HG03565 (cell line): ENCODE results near the gene EEF2K.
"Not testable (repeated sequence)": the region's sequence is repeated elsewhere in the genome, so short reads cannot be mapped to it uniquely, and the experiment has no call there.

Source experiments
- ATAC-seq: cut with Tn5 transposase; IDR thresholded peaks from one replicate; pipeline ENCODE4 v1.9.1; 2021; ENCODE audit warnings: mild to moderate bottlenecking, moderate library complexity; ENCODE audit not compliant: unreplicated experiment

The EEF2K gene

DNA sequence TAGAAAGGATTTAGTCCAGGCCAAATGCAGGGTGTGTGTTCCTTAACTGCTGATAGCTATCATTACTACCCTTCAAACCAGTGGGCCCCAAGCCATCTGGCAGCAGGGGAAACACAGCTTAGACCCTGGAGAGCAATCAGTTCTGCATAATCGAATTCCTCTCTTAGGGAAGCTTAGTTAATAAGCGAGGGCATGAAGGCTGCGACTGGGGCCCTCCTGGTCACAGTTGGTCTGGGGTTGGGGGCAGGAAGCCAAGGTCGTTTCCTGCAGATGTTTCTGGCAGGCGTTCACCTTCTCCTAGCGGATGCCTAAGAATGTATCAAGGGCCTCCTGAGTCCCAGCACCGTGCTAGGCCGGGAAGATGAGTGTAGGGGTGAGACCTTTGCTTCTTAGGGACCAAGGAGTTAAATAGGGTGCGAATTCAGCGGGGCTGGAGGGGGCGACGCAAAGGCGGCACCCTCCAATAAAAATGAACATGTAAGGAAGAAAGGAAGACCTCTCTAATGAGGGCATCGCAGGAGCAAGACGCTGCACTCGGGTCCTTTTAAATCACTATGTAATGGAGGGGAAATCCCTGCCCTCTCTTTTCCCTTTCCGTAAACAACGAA lies 16.5 kb upstream of the EEF2K start:
- no peak for ATAC-seq

GRCh38 chr16:22190081-22190775 lies 15.8 kb upstream of the EEF2K start:
- peak; percentile 42 for ATAC-seq

GRCh38 chr16:22190776-22191531 lies 15.1 kb upstream of the EEF2K start:
- peak; percentile 26 for ATAC-seq

- ATAC-seq, result no peak
Measured at GRCh38 chr16:22191532-22192260, 14.4 kb upstream of the EEF2K start.

DNA sequence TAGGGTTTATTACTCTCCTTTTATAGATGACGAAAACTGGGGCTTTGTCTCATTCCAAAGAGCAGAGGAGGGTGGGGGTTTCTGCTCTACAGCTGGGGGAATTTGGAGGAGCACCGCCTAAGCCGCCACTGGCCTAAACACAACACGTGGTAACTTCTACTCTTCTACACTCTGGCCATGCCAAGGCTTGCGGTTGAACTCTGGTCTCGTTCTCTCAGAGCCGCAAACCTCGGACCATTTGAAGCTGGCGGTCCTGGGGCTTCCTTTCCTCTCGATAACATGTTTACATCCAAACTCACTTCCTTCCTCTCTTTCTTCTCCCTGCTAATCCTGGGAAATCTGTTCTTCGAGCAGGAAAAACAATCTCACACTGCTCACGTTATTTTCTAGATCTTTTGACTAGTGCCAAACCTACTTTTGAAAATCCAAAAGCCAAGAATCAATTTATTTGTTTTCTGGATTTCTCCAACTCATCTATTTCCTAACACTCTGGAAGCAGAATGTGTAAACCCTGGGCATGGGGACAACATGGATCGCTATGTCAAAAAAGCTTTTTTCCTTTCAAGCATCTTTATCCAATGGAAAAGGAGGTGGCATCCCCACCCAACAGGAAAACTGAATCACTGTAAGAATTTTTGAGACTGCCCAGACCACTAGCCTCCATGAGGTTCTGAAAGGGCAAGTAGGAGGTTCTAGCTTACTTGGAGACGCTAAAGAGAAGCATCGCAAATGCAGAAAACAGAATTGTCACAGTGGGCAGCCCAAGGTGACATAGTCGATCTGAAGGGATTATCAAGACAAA lies 13.6 kb upstream of the EEF2K start:
- peak; percentile 19 for ATAC-seq

- ATAC-seq, result no peak
Measured at GRCh38 chr16:22193063-22193411, 13.0 kb upstream of the EEF2K start.

DNA sequence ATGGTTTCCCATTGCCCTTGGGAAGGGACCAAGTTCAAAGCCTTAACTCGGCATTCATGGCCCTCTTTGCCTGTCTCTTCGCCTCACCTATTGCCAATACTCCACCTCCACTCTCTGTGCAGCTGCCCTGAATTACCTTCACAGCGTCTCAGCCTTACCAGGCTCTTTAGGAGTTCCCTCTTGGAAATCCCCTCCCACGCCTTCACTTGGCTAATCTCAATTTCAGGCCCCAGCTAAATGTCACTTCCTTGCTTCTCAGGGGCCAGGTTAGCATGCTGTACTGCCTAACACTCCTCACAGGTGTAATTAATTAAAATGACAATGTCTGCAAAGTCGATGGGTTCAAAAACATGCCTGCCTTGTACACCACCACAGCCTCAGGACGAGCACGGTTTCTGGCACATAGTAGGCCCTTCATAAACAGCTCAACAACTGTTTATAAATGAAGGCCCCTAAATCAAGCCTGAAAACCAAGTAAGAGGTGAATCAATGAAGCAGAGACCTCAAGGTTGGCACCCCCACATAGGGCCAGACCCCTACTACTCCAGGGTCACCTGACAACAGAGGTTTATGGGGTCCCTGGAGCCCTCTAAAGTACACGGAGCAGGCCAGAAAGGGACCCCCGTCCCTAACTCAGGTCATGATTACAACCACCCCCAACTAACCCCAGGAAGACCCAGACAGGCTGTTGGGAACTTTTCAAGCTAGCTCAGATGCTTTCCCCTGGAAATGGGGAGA lies 11.2 kb upstream of the EEF2K start:
- no peak for ATAC-seq

DNA sequence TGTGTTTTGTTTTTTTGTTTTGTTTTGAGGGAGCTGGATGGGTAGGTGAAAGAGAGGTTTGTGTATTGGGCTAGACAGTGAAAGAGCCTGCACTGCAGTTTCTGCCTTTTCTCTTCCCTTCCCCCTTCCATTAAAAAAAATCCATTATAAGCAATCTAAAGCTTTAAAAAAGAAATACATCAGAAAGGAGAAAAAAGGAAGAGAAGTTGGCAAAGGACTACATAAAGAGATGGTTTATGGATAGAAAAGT lies 10.7 kb upstream of the EEF2K start:
- ATAC-seq, result no peak

DNA sequence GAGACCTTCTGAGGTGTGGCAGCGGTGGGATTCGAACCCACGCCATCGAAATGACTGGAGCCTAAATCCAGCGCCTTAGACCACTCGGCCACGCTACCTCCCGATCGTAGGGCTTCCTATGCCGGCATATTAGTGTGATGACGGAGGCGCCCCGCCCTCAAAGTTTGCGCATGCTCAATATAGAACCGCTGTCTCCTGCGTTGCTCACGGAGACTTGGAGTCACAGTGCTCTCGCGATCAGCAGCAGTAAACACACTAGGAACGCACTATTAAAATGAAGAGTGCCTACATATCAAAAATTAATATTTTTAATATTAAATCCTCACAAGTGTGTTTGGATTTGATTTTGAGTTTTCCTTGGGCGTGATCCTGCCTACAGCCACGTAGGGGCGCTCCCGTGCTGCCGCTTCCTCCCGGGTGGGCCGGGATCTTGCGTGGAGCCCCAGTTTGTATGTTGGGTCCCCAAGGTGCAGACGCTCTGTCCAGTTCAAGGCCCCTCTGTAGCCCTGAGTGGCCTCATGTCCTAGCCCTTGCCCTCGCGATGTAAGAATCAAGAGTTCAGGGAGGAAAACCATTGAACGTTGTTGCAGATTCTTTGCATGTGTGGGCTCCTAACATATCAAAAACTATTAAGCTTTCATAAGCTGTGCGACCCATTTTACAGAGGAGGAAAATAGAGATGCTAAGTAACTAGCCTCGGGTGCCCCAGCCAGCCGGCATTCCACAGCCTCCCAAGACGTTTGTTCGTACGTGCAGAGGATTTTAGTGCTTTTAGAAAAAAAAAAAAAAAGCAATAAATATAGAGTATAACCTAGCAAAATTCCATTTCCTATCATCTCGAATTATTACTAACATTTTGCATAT lies 10.2 kb upstream of the EEF2K start:
- peak; percentile 25 for ATAC-seq

GRCh38 chr16:22196559-22197168 lies 9.4 kb upstream of the EEF2K start:
- ATAC-seq, result not testable (repeated sequence)

DNA sequence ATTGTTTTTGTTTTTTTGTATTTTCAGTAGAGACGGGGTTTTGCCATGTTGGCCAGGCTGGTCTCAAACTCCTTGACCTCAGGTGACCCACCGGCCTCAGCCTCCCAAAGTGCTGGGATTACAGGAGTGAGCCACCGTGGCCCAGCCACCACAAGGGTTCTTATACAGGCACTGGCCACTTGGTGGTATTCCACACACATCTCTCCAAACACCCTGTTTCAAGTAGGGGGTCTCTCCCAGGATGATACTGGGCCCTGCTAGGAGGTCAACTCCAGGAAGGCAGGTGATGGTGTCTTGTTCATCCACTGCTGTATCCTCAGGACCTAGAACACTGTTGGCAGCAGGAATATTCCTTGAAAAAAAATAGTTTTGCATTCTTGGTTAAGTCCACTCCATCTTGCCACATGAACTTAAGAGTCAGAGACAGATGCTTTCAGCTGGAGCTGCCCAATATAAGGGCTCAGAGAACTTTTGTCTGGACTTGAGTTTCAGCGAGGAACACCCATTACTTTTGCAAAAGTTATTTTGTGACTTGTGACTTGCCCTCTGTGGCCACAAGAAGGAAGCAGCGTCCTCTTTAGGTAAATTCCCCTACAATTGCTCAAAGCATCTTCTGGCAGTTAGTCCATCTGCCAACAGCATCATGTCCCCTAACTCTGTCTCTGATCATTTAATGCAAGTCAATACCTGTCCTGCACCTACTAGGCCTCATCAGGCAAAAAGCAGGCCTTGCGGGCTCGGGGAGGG lies 7.4 kb upstream of the EEF2K start:
- no peak for ATAC-seq

- ATAC-seq, result no peak
Measured at GRCh38 chr16:22202261-22202637, 3.8 kb upstream of the EEF2K start.

- ATAC-seq, result no peak
Measured at GRCh38 chr16:22203091-22203490, 3.0 kb upstream of the EEF2K start.

- no peak for ATAC-seq
Measured at GRCh38 chr16:22204091-22204655, 1.9 kb upstream of the EEF2K start.

DNA sequence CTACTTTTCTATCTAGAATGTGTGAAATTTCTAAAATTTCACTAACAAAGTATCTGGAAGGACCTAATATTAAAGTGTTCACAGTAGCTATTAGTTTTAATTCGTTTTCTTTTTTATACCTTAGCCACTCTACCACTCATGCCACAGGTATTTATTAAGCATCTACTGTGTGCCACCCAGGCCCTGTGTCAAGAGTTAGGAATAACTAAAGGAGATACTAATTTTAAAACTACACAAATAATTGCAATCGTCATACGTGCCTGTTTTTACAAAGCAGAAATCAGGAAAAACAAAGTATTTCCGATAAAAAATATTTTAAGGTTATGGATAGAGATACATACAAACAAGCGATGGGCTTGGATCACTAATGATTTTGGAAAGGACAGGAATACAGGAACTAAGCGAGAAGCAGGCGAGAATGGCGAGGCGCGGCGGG lies 483 bp upstream of the EEF2K start:
- ATAC-seq, result no peak

DNA sequence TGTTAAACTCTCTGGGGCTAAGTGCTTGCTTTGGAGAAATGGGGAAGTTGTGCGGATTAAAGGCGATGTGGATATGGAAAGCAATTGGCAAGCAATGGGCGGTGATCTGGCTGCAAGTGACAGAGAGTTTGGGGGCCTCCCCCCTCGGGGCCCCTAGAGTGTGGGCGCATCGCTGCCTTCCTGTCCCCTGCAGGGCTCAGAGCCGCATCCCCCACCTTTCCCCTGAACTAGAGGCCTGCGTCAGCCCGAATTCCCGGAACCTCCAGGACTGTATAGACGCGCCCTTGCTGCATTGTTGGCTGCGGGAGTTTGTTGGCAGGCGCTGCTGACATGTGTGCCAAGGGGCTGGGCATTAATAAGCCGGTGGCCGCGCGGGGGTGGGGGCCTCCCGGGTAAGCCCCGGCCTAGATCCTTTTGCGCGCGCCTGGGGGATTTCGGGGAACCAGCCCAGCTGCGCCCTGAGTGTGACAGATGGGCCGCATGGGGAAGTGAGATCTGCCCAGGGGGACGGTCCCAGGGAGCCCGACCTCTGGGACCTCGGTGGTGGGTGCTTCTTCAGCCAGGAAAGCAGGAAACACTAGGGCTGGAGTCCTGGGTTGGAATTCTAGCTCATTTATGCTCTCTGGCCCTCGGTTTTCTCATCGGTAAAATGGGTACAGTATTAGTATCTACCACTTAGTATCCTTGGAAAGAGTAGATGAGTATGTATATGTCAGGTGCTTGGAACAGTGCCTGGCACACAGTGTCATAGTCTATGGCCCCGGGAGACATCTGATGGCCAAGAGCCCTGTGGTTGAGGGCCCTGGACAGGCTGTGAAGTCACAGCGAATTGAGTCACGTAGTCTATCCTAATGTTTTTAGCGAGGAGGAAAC lies 1.0 kb downstream of the EEF2K start:
- ATAC-seq, result no peak
